AG20443 (cell line): ENCODE results near the gene CYP4V2.

ENCODE experiments used
- DNase-seq: peaks from one replicate; pipeline ENCODE4 v3.0.0; 2012; ENCODE audit warnings: low spot score, mixed read lengths

The CYP4V2 gene

GRCh38 chr4:186189656-186190055, 1.7 kb upstream of the CYP4V2 start:
- no peak for DNase-seq

GRCh38 chr4:186190581-186191199, 677 bp upstream of the CYP4V2 start:
- peak; percentile 69 for DNase-seq

GRCh38 chr4:186192066-186192612, 772 bp downstream of the CYP4V2 start:
- peak; percentile 56 for DNase-seq

GRCh38 chr4:186193851-186194250, 2.5 kb downstream of the CYP4V2 start:
- no peak for DNase-seq

- DNase-seq = no peak
Observed at GRCh38 chr4:186196063-186196462, 4.7 kb downstream of the CYP4V2 start.

GRCh38 chr4:186200516-186200915, 9.1 kb downstream of the CYP4V2 start:
- no peak for DNase-seq

- DNase-seq = no peak
Observed at GRCh38 chr4:186201010-186201409, 9.6 kb downstream of the CYP4V2 start.

GRCh38 chr4:186201535-186202230, 10.3 kb downstream of the CYP4V2 start:
- peak; percentile 76 for DNase-seq

GRCh38 chr4:186202490-186203140, 11.2 kb downstream of the CYP4V2 start:
- no peak for DNase-seq

- DNase-seq = no peak
Observed at GRCh38 chr4:186203406-186203805, 12.0 kb downstream of the CYP4V2 start.

GRCh38 chr4:186204103-186204559, 12.8 kb downstream of the CYP4V2 start:
- DNase-seq = no peak

- DNase-seq = no peak
Observed at GRCh38 chr4:186204686-186205085, 13.3 kb downstream of the CYP4V2 start.

GRCh38 chr4:186205156-186205555, 13.8 kb downstream of the CYP4V2 start:
- no peak for DNase-seq

- no peak for DNase-seq
Observed at GRCh38 chr4:186216465-186217024, 25.2 kb downstream of the CYP4V2 start.

- no peak for DNase-seq
Observed at GRCh38 chr4:186217733-186218293, 26.4 kb downstream of the CYP4V2 start.

- DNase-seq = no peak
Observed at GRCh38 chr4:186221624-186222023, 30.3 kb downstream of the CYP4V2 start.

GRCh38 chr4:186225848-186226247, 34.5 kb downstream of the CYP4V2 start:
- DNase-seq = no peak

GRCh38 chr4:186226521-186227189, 35.3 kb downstream of the CYP4V2 start:
- no peak for DNase-seq

- DNase-seq = no peak
Observed at GRCh38 chr4:186227221-186227620, 35.9 kb downstream of the CYP4V2 start, which contains the start of gene KLKB1. Gene KLKB1, plus strand, starts transcription at chr4:186227507. Its CDS starts 689 bp downstream, at chr4:186228196.

GRCh38 chr4:186227744-186228513, 36.6 kb downstream of the CYP4V2 start:
- DNase-seq = no peak

- no peak for DNase-seq
Observed at GRCh38 chr4:186228514-186228894, 37.1 kb downstream of the CYP4V2 start.
